ENCODE measurements around the gene ADAMTS15.

GRCh38 chr11:130400781-130401483, 47.5 kb upstream of the ADAMTS15 start:
- no peak for TF ChIP-seq CTCF (conservative IDR thresholded peaks at IDR 0.05 in 1 of 2, IDR thresholded peaks at IDR 0.05 in 1 of 2; ENCODE audit: extremely low read depth in 1 of 2, insufficient read depth in 1 of 2, low read depth in 1 of 2, low read length in 2 of 2)
- TF ChIP-seq EZH2 (IDR thresholded peaks at IDR 0.05; ENCODE audit: borderline replicate concordance, low read length): no peak

All from mammary epithelial cell (primary cell).